ENCODE data around the gene DPYSL4. TPM values are rescaled to one million over a fixed set of nuclear protein-coding genes. Genes with fewer than 3 reads are reported as not detected.

Gene DPYSL4
- total and polyA plus RNA-seq, 2 of the 4 experiments (the other 2 are of a cell fraction), result 8.1 to 30.5 TPM

GRCh38 chr10:132143162-132143561 is 43.6 kb upstream of the DPYSL4 start:
- Histone ChIP-seq H4K91ac (ENCODE audit: insufficient read depth, low read depth, low read length) (no peak overlapping the region), H3K9ac (ENCODE audit: low read depth, low read length) (no peak overlapping the region), H3K4ac (ENCODE audit: low read depth, low read length) (no peak overlapping the region), H3K27ac (ENCODE audit: insufficient read depth, low read length) (no peak overlapping the region), H3K9me1 (ENCODE audit: insufficient read depth, low read length) (no peaks in the 10 kb centered on the region), H3K14ac (replicated peaks; ENCODE audit: low read depth, low read length) (no peak overlapping the region), H3K4me3 (ENCODE audit: insufficient read depth, low read depth, low read length) (no peak overlapping the region), H3K4me2 (ENCODE audit: low read depth, low read length) (no peak overlapping the region), H2AFZ (replicated peaks; ENCODE audit: low read length, poor library complexity) (no peak overlapping the region), H2BK120ac (ENCODE audit: low read depth, low read length) (no peak overlapping the region), H3K56ac (ENCODE audit: extremely low read depth, insufficient read depth, low read length) (no peak overlapping the region), H3K9me3 (ENCODE audit: control insufficient read depth, insufficient read depth, low read length) (no peaks in the 10 kb centered on the region), H4K8ac (ENCODE audit: low read depth in 2 of 2, low read length in 2 of 2) (no peak overlapping the region), H4K5ac (ENCODE audit: low read depth, low read length) (no peak overlapping the region), H3K18ac (ENCODE audit: low read depth, low read length) (no peak overlapping the region), H2AK9ac (replicated peaks; ENCODE audit: low read depth, low read length, poor library complexity) (no peak overlapping the region), H3K27me3 (ENCODE audit: control insufficient read depth, insufficient read depth, low read length) (peaks cover 6% of the 10 kb centered on the region; the same call in 1 of the 2 replicates), H2BK5ac (ENCODE audit: low read depth, low read length, poor library complexity, severe bottlenecking) (no peak overlapping the region), H2AK5ac (ENCODE audit: low read depth, low read length) (no peak overlapping the region), H3K36me3 (ENCODE audit: control insufficient read depth, insufficient read depth, low read length) (no peaks in the 10 kb centered on the region), H3K23ac (ENCODE audit: low read depth, low read length) (no peak overlapping the region), H3K79me1 (ENCODE audit: low read depth in 1 of 2, low read length in 2 of 2) (no peaks in the 10 kb centered on the region), H2BK15ac (ENCODE audit: low read depth, low read length) (no peak overlapping the region), H2BK20ac (ENCODE audit: low read depth, low read length) (no peak overlapping the region), H3K4me1 (ENCODE audit: control insufficient read depth, insufficient read depth, low read length) (no peaks in the 10 kb centered on the region), H4K20me1 (ENCODE audit: insufficient read depth, low read length) (no peaks in the 10 kb centered on the region; the same call in 1 of the 2 replicates)
- ATAC-seq (ENCODE audit: low read depth) (peak; percentile 9; the same call in 1 of the 2 replicates), DNase-seq (no peak)
- no peak for TF ChIP-seq RFX5 (IDR thresholded peaks at IDR 0.05; ENCODE audit: low read depth, low read length)
- TF ChIP-seq CTCF (conservative IDR thresholded peaks at IDR 0.05; ENCODE audit: low read depth, low read length), result no peak
- no peak for TF ChIP-seq FOS (IDR thresholded peaks at IDR 0.05; ENCODE audit: low read depth, low read length)
- TF ChIP-seq USF2 (IDR thresholded peaks at IDR 0.05; ENCODE audit: low read depth, low read length), result no peak
- TF ChIP-seq MAFK (IDR thresholded peaks at IDR 0.05; ENCODE audit: low read depth, low read length), result no peak
- TF ChIP-seq RAD21 (IDR thresholded peaks at IDR 0.05; ENCODE audit: low read length), result no peak
- TF ChIP-seq CHD1 (IDR thresholded peaks at IDR 0.05; ENCODE audit: low read depth, low read length), result no peak
- in situ Hi-C loops (cut with MboI; ENCODE audit: low sequenced_read_pairs), result no loop called here
- ChIA-PET POLR2A (ENCODE audit: unreplicated experiment) (no interaction called here), CTCF (interaction anchor here (0.6 to 1.2 kb wide), 5 partner anchors 11 to 257 kb away, joined by 3 to 8 read pairs (median 4); partner anchors contain the start of gene JAKMIP3)
- dilution Hi-C loops (cut with HindIII; ENCODE audit: low sequenced_read_pairs, unreplicated experiment), result no loop called here
- no CpG with 5 or more reads among the region's 12 CpGs for WGBS, 2 experiments (ENCODE audit: extremely low coverage in 2 of 2, insufficient read length in 1 of 2)
- intact Hi-C loops (cut with micrococcal nuclease), result no loop called here
- no TSS peak for BruUV-seq (replicated peaks)

All from IMR-90 (cell line).